Left renal pelvis (tissue), 4 donors: ENCODE data around the gene OR10A3. TPM values are rescaled to one million over a fixed set of nuclear protein-coding genes. Genes with fewer than 3 reads are reported as not detected.
A peak's percentile ranks its signal among the peaks of the same experiment; 100 is the strongest.
"Not testable (repeated sequence)": the region's sequence is repeated elsewhere in the genome, so short reads cannot be mapped to it uniquely, and the experiment has no call there.

ENCODE experiments used
- DNase-seq, 4 donors: peaks; one replicate each; pipeline ENCODE4 v3.0.0-alpha.2; 2013; ENCODE audit warnings: low read depth in 4 of 4, low spot score in 3 of 4
- polyA plus RNA-seq, 4 donors: library from polyadenylated mRNA; unstranded; fragments of 120-200 nt; gene quantifications; one replicate each; pipeline ENCODE4 v1.2.1, GENCODE V29; 2013; ENCODE audit not compliant: insufficient read length in 4 of 4

The OR10A3 gene
- under 1 TPM in 2 of 4 donors, not detected in 2; 0.10 to 0.13 TPM for polyA plus RNA-seq

GRCh38 chr11:7941608-7942007 lies at the start of gene OR10A3:
Gene OR10A3 (minus strand): TSS chr11:7941708. CDS start chr11:7939520, 2,188 bp downstream.
- no peak for DNase-seq

GRCh38 chr11:7987560-7987883 lies 46.0 kb upstream of the OR10A3 start:
- DNase-seq = not testable (repeated sequence)

DNA sequence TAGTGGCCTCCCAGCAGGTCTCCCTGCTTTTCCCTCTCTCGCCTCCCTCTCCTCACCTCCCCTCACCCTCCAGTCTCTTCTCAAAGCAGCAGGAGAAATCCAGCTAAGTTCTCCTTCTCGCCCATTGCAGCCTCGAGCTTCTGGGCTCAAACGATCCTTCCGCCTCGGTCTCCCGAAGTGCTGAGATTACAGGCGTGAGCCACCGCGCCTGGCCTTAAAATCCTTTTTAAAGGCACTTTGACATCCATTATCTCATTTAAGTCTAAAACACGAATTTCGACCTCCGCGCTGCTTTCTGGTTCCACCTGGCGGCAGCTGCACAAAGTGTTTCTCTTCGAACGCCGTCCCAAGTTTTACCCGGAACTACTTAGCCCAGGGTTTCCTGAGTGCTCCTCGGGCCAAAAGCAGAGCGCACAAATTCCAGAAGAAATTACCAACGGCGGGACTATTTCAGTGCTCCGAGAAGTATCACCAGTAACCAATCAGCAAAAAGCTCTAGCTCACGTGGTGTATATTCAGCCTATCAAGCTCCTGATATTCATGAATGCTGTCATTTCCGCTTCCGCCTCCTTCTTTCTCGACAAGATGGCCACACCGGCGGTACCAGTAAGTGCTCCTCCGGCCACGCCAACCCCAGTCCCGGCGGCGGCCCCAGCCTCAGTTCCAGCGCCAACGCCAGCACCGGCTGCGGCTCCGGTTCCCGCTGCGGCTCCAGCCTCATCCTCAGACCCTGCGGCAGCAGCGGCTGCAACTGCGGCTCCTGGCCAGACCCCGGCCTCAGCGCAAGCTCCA lies 45.5 kb upstream of the OR10A3 start, which contains the start of gene EIF3F:
EIF3F (plus strand) TSS at position 570 of the 792 bp plus-strand sequence; CDS start at position 586, 16 bp downstream.
- peak; percentile 96 to 99 (median 98) for DNase-seq

DNA sequence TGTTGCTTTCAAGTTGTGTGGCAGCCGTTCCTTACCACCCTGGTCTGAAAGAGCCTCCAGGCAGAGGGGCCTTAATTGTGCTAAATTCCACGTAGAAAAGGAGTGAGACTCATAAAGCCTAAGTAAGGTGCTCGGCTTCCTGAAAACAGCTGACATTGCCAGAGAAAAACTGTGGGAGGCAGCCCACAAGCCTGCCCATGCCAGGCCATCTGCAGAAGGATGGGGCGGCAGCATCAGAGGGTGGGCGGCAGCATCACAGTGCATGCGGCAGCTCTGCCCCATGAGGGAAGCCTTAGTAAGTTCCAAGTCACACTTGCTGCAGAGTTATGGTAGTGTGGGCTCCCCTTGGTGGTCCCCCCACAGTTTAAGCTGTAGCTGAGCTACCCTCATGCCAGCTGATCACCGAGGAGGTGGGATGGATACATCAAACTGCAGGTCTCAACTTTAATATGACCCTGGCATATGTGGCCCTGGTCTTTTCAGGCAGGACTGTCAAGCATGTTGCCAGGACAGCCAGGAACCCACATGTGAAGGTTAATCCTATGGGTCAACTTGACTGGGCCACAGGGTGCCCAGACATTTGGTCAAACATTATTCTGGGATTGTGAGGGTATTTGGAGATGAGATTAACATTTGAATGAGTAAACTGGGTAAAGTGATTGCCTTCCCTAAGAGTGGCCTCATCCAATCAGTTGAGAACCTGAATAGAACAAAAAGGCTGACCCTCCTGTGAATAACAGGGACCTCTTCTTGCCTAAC lies 42.5 kb upstream of the OR10A3 start:
- DNase-seq = no peak

- DNase-seq = no peak
These were observed 41.1 kb upstream of the OR10A3 start for GRCh38 chr11:7982582-7983119.

GRCh38 chr11:7981619-7982157 lies 40.2 kb upstream of the OR10A3 start:
- no peak for DNase-seq

DNA sequence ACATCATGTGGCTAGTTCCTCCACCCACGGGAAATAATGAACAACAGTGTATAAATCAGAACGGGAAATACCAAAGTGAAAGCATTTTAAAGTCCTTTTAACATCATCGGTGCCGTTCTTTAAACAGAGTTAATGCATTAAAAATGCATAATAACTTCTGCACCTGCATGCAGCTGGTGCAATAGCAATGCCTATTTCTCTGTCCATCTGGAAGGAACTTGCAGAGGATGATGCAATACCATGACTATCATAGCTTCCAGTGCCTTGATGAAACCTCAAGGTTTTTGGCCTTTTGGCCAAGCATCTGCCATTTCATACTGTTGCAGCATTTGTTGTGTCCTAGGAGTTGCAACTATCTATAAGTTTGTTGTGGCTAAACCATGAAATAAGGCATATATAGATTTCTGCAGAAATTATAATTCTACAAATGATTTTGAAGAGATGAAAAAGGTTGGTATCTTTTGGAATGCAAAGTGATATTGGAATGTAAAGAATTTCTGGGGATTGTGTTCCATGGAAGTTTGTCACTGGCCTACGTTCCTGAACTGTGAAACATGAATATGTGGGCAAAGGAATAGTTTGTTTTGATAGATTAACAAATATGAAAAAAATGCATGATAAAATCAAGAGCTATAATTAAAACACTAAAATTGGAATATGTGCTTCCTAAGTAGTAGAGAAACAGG lies 35.9 kb upstream of the OR10A3 start:
- DNase-seq = no peak

DNA sequence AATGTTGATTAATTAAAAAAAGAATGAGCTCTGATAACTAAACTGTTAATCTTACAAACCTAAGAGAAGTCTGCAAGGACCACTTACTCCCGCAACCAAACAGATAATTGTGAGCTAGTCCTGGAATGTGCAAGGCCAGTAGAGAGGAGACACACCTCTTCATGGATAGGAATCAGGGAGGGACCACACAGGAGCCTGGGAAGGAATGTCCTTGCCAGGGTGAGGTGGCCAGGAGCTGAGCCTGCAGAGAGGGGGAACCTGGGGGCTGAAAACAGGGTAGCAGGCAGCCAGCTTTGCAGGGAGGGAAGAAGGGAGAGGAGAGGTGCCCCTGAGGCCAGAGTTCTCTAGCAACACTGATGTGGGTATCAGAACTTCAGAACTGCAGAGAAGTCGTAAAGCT lies 33.2 kb upstream of the OR10A3 start:
- no peak for DNase-seq

DNA sequence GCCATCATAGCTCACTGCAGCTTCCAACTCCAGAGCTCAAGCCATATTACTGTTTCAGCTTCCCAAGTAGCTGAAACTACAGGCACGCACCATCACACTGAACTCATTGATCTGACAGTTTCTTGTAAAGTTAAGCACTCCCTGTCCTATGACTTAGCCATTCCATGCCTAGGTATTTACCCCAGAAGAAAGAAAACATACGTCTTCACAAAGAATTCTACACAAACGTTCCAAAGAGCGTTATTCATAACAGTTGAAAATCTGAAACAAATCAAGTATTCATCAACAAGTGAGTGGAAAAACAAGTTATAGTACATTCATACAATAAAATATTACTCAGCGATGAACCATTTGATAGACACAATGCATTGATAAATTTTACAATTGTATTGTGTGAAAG lies 31.5 kb upstream of the OR10A3 start:
- DNase-seq = no peak

DNA sequence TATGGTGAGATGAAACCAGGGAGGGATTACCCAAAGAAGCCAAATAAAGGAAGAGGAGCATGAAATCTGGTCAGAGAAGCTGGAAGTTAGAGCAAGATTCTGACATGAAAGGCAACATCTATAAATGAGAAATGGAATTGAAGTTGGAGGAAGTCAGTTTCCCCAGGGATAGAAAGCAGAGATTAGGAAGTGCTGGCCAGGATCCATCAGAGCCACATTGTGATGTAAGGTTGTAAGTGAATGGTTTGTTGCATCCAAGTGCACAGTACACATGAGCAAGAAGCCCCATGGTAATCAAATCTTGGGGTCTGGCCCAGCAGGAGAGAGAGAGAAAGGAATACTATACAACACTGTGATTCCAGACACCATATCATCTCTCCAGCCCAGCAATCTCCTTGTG lies 30.3 kb upstream of the OR10A3 start:
- DNase-seq = no peak

- no peak for DNase-seq
These were observed 28.5 kb upstream of the OR10A3 start for GRCh38 chr11:7969756-7970646.

GRCh38 chr11:7968686-7969085 lies 27.2 kb upstream of the OR10A3 start:
- no peak for DNase-seq

- no peak for DNase-seq
These were observed 26.3 kb upstream of the OR10A3 start for GRCh38 chr11:7967826-7968225.

GRCh38 chr11:7967097-7967496 lies 25.6 kb upstream of the OR10A3 start:
- DNase-seq = no peak

GRCh38 chr11:7965386-7965785 lies 23.9 kb upstream of the OR10A3 start, which contains the start of gene NLRP10:
Gene NLRP10 (minus strand): TSS chr11:7965447. CDS start chr11:7963495, 1,952 bp downstream.
- DNase-seq = no peak

GRCh38 chr11:7964873-7965272 lies 23.4 kb upstream of the OR10A3 start:
- no peak for DNase-seq

DNA sequence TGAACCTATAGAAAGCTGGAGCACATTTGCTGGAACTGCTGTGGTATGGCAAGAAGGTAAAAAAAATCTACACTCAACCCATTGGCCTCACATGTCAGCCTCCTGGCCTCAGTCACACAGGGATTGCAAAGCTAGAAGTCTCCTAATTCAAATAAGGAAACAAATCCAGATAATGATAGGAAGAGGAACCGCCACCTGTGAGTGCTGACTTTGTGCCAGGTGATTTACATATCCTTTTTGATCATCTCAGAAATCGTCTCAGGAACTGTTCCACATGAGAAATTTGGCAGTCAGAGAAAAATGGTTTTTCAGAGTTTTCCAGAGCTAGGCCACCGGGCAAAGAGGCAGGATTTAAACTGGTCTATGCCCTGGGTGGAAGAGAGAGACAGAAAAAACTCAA lies 22.8 kb upstream of the OR10A3 start:
- DNase-seq = no peak

- no peak for DNase-seq
These were observed 13.7 kb upstream of the OR10A3 start for GRCh38 chr11:7955191-7955590.

DNA sequence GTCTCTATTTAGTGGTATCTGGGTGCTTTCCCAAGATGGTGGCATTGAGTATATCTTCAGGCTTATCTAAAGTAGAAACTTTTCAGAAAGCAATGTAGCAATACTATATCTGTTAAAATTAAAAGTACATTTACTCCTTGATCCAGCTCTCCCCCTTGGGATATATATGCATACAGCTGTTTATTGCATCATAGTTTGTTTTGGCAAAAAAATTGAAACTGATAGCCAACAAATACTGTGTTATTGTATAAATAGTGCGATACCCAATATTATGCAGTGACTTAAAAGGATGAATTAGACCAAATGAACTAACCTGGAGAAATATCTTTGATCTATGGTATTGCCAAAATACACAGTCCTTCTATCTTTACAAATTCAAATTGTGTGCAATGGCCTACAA lies 8.4 kb upstream of the OR10A3 start:
- DNase-seq = no peak

DNA sequence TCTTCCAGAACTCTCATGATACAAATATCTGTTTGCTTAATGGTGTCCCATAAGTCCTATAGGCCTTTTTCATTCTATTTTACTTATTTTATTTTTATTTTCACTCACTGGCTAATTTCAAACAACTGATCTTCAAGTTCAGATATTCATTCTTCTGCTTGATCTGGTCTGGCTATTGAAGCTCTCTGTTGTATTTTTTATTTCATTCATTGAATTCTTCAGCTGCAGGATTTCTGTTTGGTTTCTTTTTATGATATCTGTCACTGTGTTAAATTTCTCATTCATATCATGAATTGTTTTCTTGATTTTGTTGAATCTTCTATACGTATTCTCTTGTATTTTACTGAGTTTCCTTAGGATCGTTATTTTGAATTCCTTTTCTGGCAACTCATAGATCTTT lies 2.6 kb upstream of the OR10A3 start:
- DNase-seq = no peak
